ENCODE data around the gene BLVRB. TPM values are rescaled to one million over a fixed set of nuclear protein-coding genes. Genes with fewer than 3 reads are reported as not detected.
A peak's percentile ranks its signal among the peaks of the same experiment; 100 is the strongest.

BLVRB gene
- total RNA-seq, 1 experiment from 2014 or later = 246 TPM

DNA sequence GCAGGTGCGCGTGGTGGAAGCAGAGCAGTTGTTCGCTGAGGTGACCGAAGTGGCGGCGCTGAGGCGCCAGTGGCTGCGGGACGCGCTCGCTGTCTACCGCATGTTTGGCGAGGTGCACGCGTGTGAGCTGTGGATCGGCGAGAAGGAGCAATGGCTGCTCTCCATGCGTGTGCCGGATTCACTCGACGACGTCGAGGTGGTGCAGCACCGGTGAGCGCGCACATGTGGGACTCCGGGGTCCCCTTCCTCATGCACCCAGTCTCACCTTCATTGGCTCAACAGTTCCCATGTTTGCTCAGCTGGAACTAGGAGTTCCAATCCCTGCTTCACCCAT is 47.8 kb upstream of the BLVRB start:
- BruUV-seq (replicated peaks) = no TSS peak
- no peak for TF ChIP-seq EZH2 (IDR thresholded peaks at IDR 0.05; ENCODE audit: low read length, unreplicated experiment)
- TF ChIP-seq EZH2phosphoT487 (IDR thresholded peaks at IDR 0.05; ENCODE audit: borderline replicate concordance, low read length) = no peak
- TF ChIP-seq, protein P1, sequence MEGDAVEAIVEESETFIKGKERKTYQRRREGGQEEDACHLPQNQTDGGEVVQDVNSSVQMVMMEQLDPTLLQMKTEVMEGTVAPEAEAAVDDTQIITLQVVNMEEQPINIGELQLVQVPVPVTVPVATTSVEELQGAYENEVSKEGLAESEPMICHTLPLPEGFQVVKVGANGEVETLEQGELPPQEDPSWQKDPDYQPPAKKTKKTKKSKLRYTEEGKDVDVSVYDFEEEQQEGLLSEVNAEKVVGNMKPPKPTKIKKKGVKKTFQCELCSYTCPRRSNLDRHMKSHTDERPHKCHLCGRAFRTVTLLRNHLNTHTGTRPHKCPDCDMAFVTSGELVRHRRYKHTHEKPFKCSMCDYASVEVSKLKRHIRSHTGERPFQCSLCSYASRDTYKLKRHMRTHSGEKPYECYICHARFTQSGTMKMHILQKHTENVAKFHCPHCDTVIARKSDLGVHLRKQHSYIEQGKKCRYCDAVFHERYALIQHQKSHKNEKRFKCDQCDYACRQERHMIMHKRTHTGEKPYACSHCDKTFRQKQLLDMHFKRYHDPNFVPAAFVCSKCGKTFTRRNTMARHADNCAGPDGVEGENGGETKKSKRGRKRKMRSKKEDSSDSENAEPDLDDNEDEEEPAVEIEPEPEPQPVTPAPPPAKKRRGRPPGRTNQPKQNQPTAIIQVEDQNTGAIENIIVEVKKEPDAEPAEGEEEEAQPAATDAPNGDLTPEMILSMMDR (conservative IDR thresholded peaks at IDR 0.05; ENCODE audit: low read depth, low read length) = no peak
- Histone ChIP-seq H2AFZ (ENCODE audit: low read length) (no peak overlapping the region), H3K27me3 (ENCODE audit: low read length) (no peaks in the 10 kb centered on the region), H3F3A (ENCODE audit: low read length, unreplicated experiment) (no peaks in the 10 kb centered on the region), H4K20me1 (ENCODE audit: low read length) (no peaks in the 10 kb centered on the region), H3K4me3 (ENCODE audit: low read length) (no peak overlapping the region), H3K9me2 (replicated peaks; ENCODE audit: low read length) (no peaks in the 10 kb centered on the region), H3K9me3 (ENCODE audit: low read length) (no peaks in the 10 kb centered on the region), H3K9ac (ENCODE audit: low read length) (no peak overlapping the region), H3K79me2 (ENCODE audit: low read length) (no peaks in the 10 kb centered on the region), H3K36me3 (ENCODE audit: low read depth, low read length) (no peaks in the 10 kb centered on the region), H3K4me2 (ENCODE audit: low read length) (no peak overlapping the region), H3K27ac (ENCODE audit: low read length) (no peak overlapping the region), H3K4me1 (ENCODE audit: insufficient read depth, low read length) (no peaks in the 10 kb centered on the region)
- intact Hi-C loops (cut with micrococcal nuclease) = no loop called here
- no peak for ATAC-seq
- POLR2A ChIA-PET (ENCODE audit: unreplicated experiment) = no interaction called here
- DNase-seq = no peak
- CTCF ChIA-PET = no interaction called here

GRCh38 chr19:40512473-40513344 is 47.2 kb upstream of the BLVRB start:
- no peaks in the 10 kb centered on the region for H3K79me2 ChIP-seq (ENCODE audit: low read length)
- no peaks in the 10 kb centered on the region for H3F3A ChIP-seq (ENCODE audit: low read length, unreplicated experiment)
- H3K4me3 ChIP-seq (ENCODE audit: low read length) = no peak overlapping the region
- TF ChIP-seq, protein P1 (conservative IDR thresholded peaks at IDR 0.05; ENCODE audit: low read depth, low read length) = no peak
- TF ChIP-seq EZH2phosphoT487 (IDR thresholded peaks at IDR 0.05; ENCODE audit: borderline replicate concordance, low read length) (no peak), EZH2 (IDR thresholded peaks at IDR 0.05; ENCODE audit: low read length, unreplicated experiment) (no peak)
- no peak for DNase-seq
- BruUV-seq (replicated peaks) = no TSS peak
- peak; percentile 35; the same call in 1 of the 2 replicates for ATAC-seq
- H4K20me1 ChIP-seq (ENCODE audit: low read length) = no peaks in the 10 kb centered on the region
- no peaks in the 10 kb centered on the region for H3K27me3 ChIP-seq (ENCODE audit: low read length)
- ChIA-PET CTCF (no interaction called here), POLR2A (ENCODE audit: unreplicated experiment) (no interaction called here)
- no peaks in the 10 kb centered on the region for H3K9me3 ChIP-seq (ENCODE audit: low read length)
- H3K27ac ChIP-seq (ENCODE audit: low read length) = no peak overlapping the region
- H3K4me2 ChIP-seq (ENCODE audit: low read length) = no peak overlapping the region
- H3K4me1 ChIP-seq (ENCODE audit: insufficient read depth, low read length) = no peaks in the 10 kb centered on the region
- no peak overlapping the region for H2AFZ ChIP-seq (ENCODE audit: low read length)
- intact Hi-C loops (cut with micrococcal nuclease) = no loop called here
- H3K9me2 ChIP-seq (replicated peaks; ENCODE audit: low read length) = no peaks in the 10 kb centered on the region
- H3K36me3 ChIP-seq (ENCODE audit: low read depth, low read length) = no peaks in the 10 kb centered on the region
- no peak overlapping the region for H3K9ac ChIP-seq (ENCODE audit: low read length)

GRCh38 chr19:40512110-40512472 is 46.5 kb upstream of the BLVRB start:
- CTCF ChIA-PET = no interaction called here
- Histone ChIP-seq H3K9me2 (replicated peaks; ENCODE audit: low read length) (no peaks in the 10 kb centered on the region), H3K4me1 (ENCODE audit: insufficient read depth, low read length) (no peaks in the 10 kb centered on the region), H3K4me2 (ENCODE audit: low read length) (no peak overlapping the region), H2AFZ (ENCODE audit: low read length) (no peak overlapping the region), H3K36me3 (ENCODE audit: low read depth, low read length) (no peaks in the 10 kb centered on the region), H3K4me3 (ENCODE audit: low read length) (no peak overlapping the region), H3K79me2 (ENCODE audit: low read length) (no peaks in the 10 kb centered on the region), H4K20me1 (ENCODE audit: low read length) (no peaks in the 10 kb centered on the region), H3K9me3 (ENCODE audit: low read length) (no peaks in the 10 kb centered on the region), H3K9ac (ENCODE audit: low read length) (no peak overlapping the region), H3F3A (ENCODE audit: low read length, unreplicated experiment) (no peaks in the 10 kb centered on the region), H3K27me3 (ENCODE audit: low read length) (no peaks in the 10 kb centered on the region), H3K27ac (ENCODE audit: low read length) (no peak overlapping the region)
- ATAC-seq = no peak; the same call in 1 of the 2 replicates
- intact Hi-C loops (cut with micrococcal nuclease) = no loop called here
- no TSS peak for BruUV-seq (replicated peaks)
- no peak for TF ChIP-seq EZH2 (IDR thresholded peaks at IDR 0.05; ENCODE audit: low read length, unreplicated experiment)
- TF ChIP-seq, protein P1 (conservative IDR thresholded peaks at IDR 0.05; ENCODE audit: low read depth, low read length) = no peak
- no peak for TF ChIP-seq EZH2phosphoT487 (IDR thresholded peaks at IDR 0.05; ENCODE audit: borderline replicate concordance, low read length)
- no peak for DNase-seq
- POLR2A ChIA-PET (ENCODE audit: unreplicated experiment) = no interaction called here

Measured in PC-3 (cell line).